ENCODE measurements around the gene SDCBP2.

DNA sequence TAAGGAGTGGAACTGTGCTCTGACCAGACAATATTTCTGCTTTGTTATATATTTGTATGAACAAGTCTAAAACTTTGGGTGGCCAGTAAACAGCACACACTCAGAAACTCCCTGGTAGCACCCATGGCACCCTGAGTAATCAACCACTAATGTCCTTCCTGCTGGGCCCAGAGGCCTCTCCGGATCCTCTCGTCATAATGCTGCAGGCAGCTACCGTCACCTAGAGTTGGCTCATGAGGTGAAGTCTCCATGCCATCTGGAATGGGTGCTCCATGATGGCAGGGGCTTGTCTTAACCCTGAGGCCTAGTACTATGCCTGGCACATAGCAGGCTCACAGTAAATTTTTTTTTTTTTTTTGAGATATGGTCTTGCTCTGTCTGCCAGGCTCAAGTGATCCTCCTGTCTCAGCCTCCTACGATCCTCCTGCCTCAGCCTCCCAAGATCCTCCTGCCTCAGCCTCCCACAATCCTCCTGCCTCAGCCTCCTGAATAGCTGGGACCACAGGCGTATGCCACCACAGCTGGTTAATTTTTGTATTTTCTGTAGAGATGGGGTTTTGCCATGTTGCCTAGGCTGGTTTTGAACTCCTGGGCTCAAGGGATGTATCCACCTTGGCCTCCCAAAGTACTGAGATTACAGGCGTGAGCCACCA is 3.0 kb upstream of the SDCBP2 start:
- no peak for TF ChIP-seq POLR2A (IDR thresholded peaks at IDR 0.05)
- TF ChIP-seq, protein P1, sequence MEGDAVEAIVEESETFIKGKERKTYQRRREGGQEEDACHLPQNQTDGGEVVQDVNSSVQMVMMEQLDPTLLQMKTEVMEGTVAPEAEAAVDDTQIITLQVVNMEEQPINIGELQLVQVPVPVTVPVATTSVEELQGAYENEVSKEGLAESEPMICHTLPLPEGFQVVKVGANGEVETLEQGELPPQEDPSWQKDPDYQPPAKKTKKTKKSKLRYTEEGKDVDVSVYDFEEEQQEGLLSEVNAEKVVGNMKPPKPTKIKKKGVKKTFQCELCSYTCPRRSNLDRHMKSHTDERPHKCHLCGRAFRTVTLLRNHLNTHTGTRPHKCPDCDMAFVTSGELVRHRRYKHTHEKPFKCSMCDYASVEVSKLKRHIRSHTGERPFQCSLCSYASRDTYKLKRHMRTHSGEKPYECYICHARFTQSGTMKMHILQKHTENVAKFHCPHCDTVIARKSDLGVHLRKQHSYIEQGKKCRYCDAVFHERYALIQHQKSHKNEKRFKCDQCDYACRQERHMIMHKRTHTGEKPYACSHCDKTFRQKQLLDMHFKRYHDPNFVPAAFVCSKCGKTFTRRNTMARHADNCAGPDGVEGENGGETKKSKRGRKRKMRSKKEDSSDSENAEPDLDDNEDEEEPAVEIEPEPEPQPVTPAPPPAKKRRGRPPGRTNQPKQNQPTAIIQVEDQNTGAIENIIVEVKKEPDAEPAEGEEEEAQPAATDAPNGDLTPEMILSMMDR (IDR thresholded peaks at IDR 0.05) = no peak

All from prostate gland (tissue), 2 donors.